WERI-Rb-1 (cell line): ENCODE data around the gene SOCS7.

ENCODE experiments used
- DNase-seq: peaks from one replicate; pipeline ENCODE4 v3.0.0-alpha.2; 2020
- H3K27ac ChIP-seq: fragments of 250-450 bp; sonication (Bioruptor Pico); 2 replicates; pipeline ENCODE4 v1.5.1; 2020; ENCODE audit warnings: mild to moderate bottlenecking, moderate library complexity
- H3K27me3 ChIP-seq: fragments of 250-450 bp; sonication (Bioruptor Pico); 2 replicates; pipeline ENCODE4 v1.5.1; 2021; ENCODE audit warnings: mild to moderate bottlenecking, low read depth, moderate library complexity; ENCODE audit not compliant: insufficient read depth, severe bottlenecking
- H3K36me3 ChIP-seq: fragments of 250-450 bp; sonication (Bioruptor Pico); 2 replicates; pipeline ENCODE4 v1.5.1; 2020; ENCODE audit warnings: mild to moderate bottlenecking, moderate library complexity
- H3K4me3 ChIP-seq: 2 replicates; pipeline ENCODE4 v1.5.1; 2011; ENCODE audit warnings: low read depth, mild to moderate bottlenecking, control low read depth, low read length
- H3K9me3 ChIP-seq: fragments of 250-450 bp; sonication (Bioruptor Pico); 2 replicates; pipeline ENCODE4 v1.5.1; 2021; ENCODE audit warnings: mild to moderate bottlenecking, moderate library complexity; ENCODE audit not compliant: severe bottlenecking
- TF ChIP-seq, protein P1 (sequence below): IDR thresholded peaks from 2 replicates; pipeline ENCODE4 v1.5.1; 2011; ENCODE audit warnings: low read depth, mild to moderate bottlenecking, control low read depth, inconsistent platforms, low read length

SOCS7 gene, protein sequence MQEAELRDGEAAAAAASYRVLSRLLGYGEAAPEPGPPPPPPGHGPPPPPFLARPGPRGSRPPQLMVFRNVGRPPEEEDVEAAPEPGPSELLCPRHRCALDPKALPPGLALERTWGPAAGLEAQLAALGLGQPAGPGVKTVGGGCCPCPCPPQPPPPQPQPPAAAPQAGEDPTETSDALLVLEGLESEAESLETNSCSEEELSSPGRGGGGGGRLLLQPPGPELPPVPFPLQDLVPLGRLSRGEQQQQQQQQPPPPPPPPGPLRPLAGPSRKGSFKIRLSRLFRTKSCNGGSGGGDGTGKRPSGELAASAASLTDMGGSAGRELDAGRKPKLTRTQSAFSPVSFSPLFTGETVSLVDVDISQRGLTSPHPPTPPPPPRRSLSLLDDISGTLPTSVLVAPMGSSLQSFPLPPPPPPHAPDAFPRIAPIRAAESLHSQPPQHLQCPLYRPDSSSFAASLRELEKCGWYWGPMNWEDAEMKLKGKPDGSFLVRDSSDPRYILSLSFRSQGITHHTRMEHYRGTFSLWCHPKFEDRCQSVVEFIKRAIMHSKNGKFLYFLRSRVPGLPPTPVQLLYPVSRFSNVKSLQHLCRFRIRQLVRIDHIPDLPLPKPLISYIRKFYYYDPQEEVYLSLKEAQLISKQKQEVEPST

DNA sequence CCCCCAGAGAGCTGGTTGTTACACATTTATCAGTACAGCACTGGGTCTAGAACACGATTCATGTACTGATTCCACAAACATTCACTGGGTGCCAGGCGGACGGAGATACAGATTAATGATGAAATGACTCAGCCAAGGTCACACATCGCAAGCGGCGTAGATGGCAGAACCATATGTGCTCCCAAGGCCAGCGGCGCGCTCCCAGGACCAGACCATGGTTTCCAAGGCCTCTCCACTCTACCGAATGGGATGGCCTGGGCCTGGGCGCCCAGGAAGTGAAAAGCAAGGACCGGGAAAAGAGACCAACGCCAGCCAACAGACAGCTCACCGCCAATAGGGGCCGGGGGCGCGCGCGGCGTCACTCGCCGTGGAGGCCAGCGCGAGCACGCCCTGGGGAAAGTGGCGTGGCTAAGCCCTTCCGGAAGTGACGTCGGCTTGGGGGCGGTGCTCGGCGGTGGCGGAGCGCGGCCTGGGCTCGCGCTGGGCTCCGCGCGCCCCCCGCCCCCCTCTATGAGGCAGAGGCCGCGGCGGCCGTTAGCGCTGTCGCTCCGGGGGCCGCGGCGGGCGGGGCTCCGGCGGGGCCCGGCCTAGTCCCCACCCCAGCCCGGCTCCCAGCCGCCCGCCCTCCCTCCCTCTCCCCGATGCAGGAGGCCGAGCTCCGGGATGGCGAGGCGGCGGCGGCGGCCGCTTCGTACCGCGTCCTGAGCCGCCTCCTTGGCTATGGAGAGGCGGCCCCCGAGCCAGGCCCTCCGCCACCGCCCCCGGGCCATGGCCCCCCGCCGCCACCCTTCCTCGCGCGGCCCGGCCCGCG is at the start of gene SOCS7:
Gene SOCS7, plus strand, starts transcription at position 433 of the 811 bp plus-strand sequence. Its CDS starts 209 bp downstream, at position 642.
- peak within 1 kb of the TSS; percentile 72 for H3K27ac ChIP-seq
- H3K36me3 ChIP-seq: no peaks in the 10 kb centered on the region; the same call in none of the 2 replicates
- H3K27me3 ChIP-seq: no peaks in the 10 kb centered on the region
- TF ChIP-seq, protein P1, sequence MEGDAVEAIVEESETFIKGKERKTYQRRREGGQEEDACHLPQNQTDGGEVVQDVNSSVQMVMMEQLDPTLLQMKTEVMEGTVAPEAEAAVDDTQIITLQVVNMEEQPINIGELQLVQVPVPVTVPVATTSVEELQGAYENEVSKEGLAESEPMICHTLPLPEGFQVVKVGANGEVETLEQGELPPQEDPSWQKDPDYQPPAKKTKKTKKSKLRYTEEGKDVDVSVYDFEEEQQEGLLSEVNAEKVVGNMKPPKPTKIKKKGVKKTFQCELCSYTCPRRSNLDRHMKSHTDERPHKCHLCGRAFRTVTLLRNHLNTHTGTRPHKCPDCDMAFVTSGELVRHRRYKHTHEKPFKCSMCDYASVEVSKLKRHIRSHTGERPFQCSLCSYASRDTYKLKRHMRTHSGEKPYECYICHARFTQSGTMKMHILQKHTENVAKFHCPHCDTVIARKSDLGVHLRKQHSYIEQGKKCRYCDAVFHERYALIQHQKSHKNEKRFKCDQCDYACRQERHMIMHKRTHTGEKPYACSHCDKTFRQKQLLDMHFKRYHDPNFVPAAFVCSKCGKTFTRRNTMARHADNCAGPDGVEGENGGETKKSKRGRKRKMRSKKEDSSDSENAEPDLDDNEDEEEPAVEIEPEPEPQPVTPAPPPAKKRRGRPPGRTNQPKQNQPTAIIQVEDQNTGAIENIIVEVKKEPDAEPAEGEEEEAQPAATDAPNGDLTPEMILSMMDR: no peak
- no peaks in the 10 kb centered on the region for H3K9me3 ChIP-seq
- DNase-seq: peak; percentile 95
- peak within 1 kb of the TSS; percentile 84 for H3K4me3 ChIP-seq

DNA sequence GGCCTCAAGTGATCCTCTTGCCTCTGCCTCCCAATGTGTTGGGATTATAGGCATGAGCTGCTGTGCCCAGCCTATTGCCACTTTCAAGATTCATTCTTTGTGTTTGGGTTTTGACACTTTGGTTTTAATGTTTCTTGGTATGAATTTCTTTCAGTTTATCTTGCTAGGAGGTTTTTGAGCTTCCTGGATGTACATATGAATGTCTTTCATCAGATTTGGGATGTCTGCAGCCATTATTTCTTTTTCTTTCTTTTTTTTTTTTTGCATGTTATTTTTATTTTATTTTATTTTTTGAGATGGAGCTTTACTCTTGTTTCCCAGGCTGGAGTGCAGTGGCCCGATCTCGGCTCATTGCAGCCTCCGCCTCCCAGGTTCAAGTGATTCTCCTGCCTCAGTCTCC is 36.1 kb upstream of the SOCS7 start:
- no peak for DNase-seq
- no peak overlapping the region for H3K27ac ChIP-seq
- TF ChIP-seq, protein P1: no peak
- no peaks in the 10 kb centered on the region for H3K27me3 ChIP-seq
- H3K9me3 ChIP-seq: no peaks in the 10 kb centered on the region
- H3K4me3 ChIP-seq: no peak overlapping the region
- peaks cover 8% of the 10 kb centered on the region for H3K36me3 ChIP-seq

DNA sequence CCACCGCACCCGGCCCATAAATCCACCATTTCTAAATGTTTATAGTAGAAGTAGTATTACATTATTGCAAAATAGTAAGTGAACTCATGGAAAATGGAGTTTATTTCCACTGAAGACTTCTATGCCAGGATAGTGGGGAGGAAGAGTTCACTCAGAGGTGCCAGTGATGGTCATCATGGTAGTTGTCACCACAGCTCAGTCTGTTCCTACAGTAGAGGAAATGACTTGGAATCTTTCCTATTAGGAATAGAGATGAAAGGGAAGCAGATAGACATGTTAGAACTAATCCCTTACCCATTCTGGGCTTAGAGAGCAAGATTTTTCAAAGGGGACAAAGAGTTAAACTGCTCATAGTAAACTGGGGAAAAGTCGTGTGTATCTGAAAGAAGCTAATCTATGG is 34.6 kb upstream of the SOCS7 start:
- peaks cover 11% of the 10 kb centered on the region for H3K36me3 ChIP-seq

DNA sequence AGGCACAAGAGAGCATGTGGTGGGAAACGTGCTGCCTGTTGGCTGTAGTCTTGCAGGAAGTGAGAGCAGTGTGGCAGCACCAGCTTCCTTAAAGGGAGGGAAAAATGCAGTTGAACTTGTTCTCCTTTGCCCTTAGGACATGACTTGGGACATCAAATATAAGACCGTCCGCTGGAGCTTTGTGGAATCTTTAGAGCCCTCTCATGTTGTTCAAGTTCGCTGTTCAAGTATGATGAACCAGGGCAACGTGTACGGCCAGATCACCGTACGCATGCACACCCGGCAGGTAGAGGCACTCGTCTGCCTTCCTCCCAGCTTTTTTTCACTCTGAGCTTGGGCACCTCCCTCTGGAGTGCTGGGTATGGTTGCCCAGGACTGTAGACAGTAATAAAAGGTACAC is 31.2 kb upstream of the SOCS7 start:
- H3K27ac ChIP-seq: no peak overlapping the region
- no peaks in the 10 kb centered on the region for H3K27me3 ChIP-seq
- no peaks in the 10 kb centered on the region for H3K9me3 ChIP-seq
- TF ChIP-seq, protein P1: no peak
- peaks cover 26% of the 10 kb centered on the region for H3K36me3 ChIP-seq
- H3K4me3 ChIP-seq: no peak overlapping the region
- no peak for DNase-seq

More for the DNA sequence above, 34.6 kb upstream of the SOCS7 start:
- Histone ChIP-seq H3K27ac (no peak overlapping the region), H3K27me3 (no peaks in the 10 kb centered on the region), H3K9me3 (no peaks in the 10 kb centered on the region), H3K4me3 (no peak overlapping the region)
- no peak for DNase-seq
- TF ChIP-seq, protein P1: no peak

DNA sequence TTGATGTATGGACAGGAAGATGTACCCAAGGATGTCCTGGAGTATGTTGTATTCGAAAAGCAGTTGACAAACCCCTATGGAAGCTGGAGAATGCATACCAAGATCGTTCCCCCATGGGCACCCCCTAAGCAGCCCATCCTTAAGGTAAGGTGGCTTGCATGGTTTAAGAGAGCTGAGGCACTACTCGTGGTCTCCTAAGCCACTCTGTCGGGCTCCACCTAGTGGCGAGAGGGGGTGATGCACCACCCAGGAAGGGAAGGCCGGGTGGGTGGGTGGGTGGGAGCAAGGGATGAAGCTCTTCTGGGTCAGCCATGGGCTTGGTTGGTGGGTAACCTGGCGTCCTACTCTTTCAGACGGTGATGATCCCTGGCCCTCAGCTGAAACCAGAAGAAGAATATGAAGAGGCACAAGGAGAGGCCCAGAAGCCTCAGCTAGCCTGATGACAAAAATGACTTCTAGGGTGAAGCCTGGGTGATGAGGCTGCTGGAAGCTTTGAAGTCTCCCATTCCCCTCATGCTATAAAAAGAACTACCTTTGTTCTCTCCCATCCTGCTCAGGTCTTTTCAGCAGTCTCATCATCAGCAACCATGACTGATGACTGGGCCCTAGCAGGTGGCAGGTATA is 29.4 kb upstream of the SOCS7 start:
- peak; percentile 71 for DNase-seq
- peaks cover 26% of the 10 kb centered on the region for H3K36me3 ChIP-seq
- no peaks in the 10 kb centered on the region for H3K9me3 ChIP-seq
- H3K4me3 ChIP-seq: no peak overlapping the region
- no peaks in the 10 kb centered on the region for H3K27me3 ChIP-seq
- TF ChIP-seq, protein P1: peak; percentile 81
- no peak overlapping the region for H3K27ac ChIP-seq
